ENCODE data around the gene CFAP74. TPM values are rescaled to one million over a fixed set of nuclear protein-coding genes. Genes with fewer than 3 reads are reported as not detected.
A peak's percentile ranks its signal among the peaks of the same experiment; 100 is the strongest.

CFAP74 gene
- total and polyA plus RNA-seq, 2 of the 13 experiments (the other 11 are each of a cell fraction or from before 2014, with no cell fraction given) = 0.27 to 0.62 TPM

DNA sequence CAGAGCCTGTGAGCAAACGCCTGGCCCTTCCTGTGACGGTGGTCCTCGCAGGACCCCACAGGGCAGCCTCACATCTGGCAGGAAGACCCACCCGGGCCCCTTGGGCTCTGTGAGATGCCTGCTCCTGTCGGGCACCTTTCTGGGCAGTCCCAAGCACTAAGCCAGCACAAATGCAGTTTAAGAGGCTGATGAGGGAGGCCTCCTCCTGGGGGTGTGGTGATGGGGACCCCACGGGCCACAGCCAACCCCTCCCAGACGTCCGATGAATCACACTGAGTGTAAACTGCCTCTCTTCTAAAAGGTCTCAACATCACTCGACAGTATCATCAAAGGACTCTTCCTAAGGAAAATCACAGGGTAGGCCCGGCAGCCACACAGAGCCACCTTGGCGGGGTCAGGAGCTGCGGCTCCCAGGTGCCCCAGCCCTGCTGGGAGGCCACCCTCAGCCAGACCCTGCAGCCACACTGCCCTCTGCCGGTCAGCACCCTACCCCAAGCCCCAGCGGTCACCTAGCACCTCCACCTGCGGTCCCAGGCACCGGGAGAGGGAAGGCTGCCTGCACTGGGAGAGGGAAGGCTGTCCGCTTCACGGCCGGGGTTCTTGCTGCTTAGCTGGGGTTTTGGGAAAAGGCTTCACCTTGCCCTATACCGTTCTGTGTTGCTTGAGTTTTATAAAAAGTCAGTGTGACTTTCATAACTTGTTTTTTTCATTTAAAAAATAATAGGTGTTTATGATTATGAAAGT is 42.8 kb upstream of the CFAP74 start (continued):
- no peak for TF ChIP-seq ZBTB42 (CRISPR knock-in tag; IDR thresholded peaks at IDR 0.05)
- 0 out of 2 replicates have a peak, but pooled peaks have one; percentile 47 for TF ChIP-seq ZSCAN25 (CRISPR knock-in tag; IDR thresholded peaks at IDR 0.05)
- TF ChIP-seq KLF15 (CRISPR knock-in tag; IDR thresholded peaks at IDR 0.05; ENCODE audit: borderline replicate concordance) = no peak
- no peak for TF ChIP-seq PAX8 (CRISPR knock-in tag; IDR thresholded peaks at IDR 0.05; ENCODE audit: borderline replicate concordance)
- no peak for TF ChIP-seq ZNF607 (CRISPR knock-in tag; IDR thresholded peaks at IDR 0.05; ENCODE audit: borderline replicate concordance)
- TF ChIP-seq, protein P1, sequence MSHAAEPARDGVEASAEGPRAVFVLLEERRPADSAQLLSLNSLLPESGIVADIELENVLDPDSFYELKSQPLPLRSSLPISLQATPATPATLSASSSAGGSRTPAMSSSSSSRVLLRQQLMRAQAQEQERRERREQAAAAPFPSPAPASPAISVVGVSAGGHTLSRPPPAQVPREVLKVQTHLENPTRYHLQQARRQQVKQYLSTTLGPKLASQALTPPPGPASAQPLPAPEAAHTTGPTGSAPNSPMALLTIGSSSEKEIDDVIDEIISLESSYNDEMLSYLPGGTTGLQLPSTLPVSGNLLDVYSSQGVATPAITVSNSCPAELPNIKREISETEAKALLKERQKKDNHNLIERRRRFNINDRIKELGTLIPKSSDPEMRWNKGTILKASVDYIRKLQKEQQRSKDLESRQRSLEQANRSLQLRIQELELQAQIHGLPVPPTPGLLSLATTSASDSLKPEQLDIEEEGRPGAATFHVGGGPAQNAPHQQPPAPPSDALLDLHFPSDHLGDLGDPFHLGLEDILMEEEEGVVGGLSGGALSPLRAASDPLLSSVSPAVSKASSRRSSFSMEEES (CRISPR knock-in tag; IDR thresholded peaks at IDR 0.05) = 0 out of 2 replicates have a peak, but pooled peaks have one; percentile 34
- no peak for TF ChIP-seq CREM (IDR thresholded peaks at IDR 0.05)
- no peak for TF ChIP-seq CREM (CRISPR knock-in tag; IDR thresholded peaks at IDR 0.05)
- TF ChIP-seq MEIS2 (CRISPR knock-in tag; IDR thresholded peaks at IDR 0.05) = no peak
- TF ChIP-seq MIXL1 (CRISPR knock-in tag; IDR thresholded peaks at IDR 0.05) = 0 out of 2 replicates have a peak, but pooled peaks have one; percentile 25
- no peak for TF ChIP-seq ZNF839 (CRISPR knock-in tag; IDR thresholded peaks at IDR 0.05; ENCODE audit: borderline replicate concordance)
- TF ChIP-seq ZNF598 (CRISPR knock-in tag; IDR thresholded peaks at IDR 0.05; ENCODE audit: borderline replicate concordance) = no peak
- no peak for TF ChIP-seq ZNF20 (CRISPR knock-in tag; IDR thresholded peaks at IDR 0.05)
- TF ChIP-seq MAFG (CRISPR knock-in tag; IDR thresholded peaks at IDR 0.05) = no peak
- no peak for TF ChIP-seq ZNF510 (CRISPR knock-in tag; IDR thresholded peaks at IDR 0.05; ENCODE audit: low read depth)
- TF ChIP-seq TEAD2 (CRISPR knock-in tag; IDR thresholded peaks at IDR 0.05) = no peak
- TF ChIP-seq, protein P2, sequence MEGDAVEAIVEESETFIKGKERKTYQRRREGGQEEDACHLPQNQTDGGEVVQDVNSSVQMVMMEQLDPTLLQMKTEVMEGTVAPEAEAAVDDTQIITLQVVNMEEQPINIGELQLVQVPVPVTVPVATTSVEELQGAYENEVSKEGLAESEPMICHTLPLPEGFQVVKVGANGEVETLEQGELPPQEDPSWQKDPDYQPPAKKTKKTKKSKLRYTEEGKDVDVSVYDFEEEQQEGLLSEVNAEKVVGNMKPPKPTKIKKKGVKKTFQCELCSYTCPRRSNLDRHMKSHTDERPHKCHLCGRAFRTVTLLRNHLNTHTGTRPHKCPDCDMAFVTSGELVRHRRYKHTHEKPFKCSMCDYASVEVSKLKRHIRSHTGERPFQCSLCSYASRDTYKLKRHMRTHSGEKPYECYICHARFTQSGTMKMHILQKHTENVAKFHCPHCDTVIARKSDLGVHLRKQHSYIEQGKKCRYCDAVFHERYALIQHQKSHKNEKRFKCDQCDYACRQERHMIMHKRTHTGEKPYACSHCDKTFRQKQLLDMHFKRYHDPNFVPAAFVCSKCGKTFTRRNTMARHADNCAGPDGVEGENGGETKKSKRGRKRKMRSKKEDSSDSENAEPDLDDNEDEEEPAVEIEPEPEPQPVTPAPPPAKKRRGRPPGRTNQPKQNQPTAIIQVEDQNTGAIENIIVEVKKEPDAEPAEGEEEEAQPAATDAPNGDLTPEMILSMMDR (CRISPR knock-in tag; IDR thresholded peaks at IDR 0.05) = peak; percentile 98
- no peak for TF ChIP-seq RCOR2 (CRISPR knock-in tag; IDR thresholded peaks at IDR 0.05)
- no peak for TF ChIP-seq ZNF570 (CRISPR knock-in tag; IDR thresholded peaks at IDR 0.05; ENCODE audit: borderline replicate concordance)
- no peak for TF ChIP-seq AHR (CRISPR knock-in tag; IDR thresholded peaks at IDR 0.05)
- TF ChIP-seq MTA3 (CRISPR knock-in tag; IDR thresholded peaks at IDR 0.05) = no peak
- TF ChIP-seq EHMT2 (IDR thresholded peaks at IDR 0.05; ENCODE audit: borderline replicate concordance, low read depth, low read length) = no peak
- TF ChIP-seq HNRNPLL (IDR thresholded peaks at IDR 0.05; ENCODE audit: low read depth, low read length, poor library complexity, severe bottlenecking) = no peak
- no peak for TF ChIP-seq RBFOX2 (IDR thresholded peaks at IDR 0.05; ENCODE audit: low read depth, low read length)
- TF ChIP-seq IRF2 (CRISPR knock-in tag; IDR thresholded peaks at IDR 0.05) = peak; percentile 63; the same call in 1 of the 2 replicates
- no peak for TF ChIP-seq REL (CRISPR knock-in tag; conservative IDR thresholded peaks at IDR 0.05)
- no peak for TF ChIP-seq ZNF543 (CRISPR knock-in tag; IDR thresholded peaks at IDR 0.05)
- TF ChIP-seq ZNF17 (CRISPR knock-in tag; IDR thresholded peaks at IDR 0.05) = no peak

Data from HepG2 (cell line).